Fibroblast of gingiva (primary cell): ENCODE data around the gene SPRED1.
A peak's percentile ranks its signal among the peaks of the same experiment; 100 is the strongest.
"Not testable (repeated sequence)": the region's sequence is repeated elsewhere in the genome, so short reads cannot be mapped to it uniquely, and the experiment has no call there.

Source experiments
- DNase-seq: peaks from one replicate; pipeline ENCODE4 v3.0.0-alpha.2; 2011; ENCODE audit warnings: low read depth

Gene SPRED1

GRCh38 chr15:38231436-38231835 lies 21.2 kb upstream of the SPRED1 start:
- no peak for DNase-seq

- not testable (repeated sequence) for DNase-seq
Observed at GRCh38 chr15:38237021-38237420, 15.6 kb upstream of the SPRED1 start.

- no peak for DNase-seq
Observed at GRCh38 chr15:38238311-38238710, 14.3 kb upstream of the SPRED1 start.

- DNase-seq, result no peak
Observed at GRCh38 chr15:38242055-38242454, 10.6 kb upstream of the SPRED1 start.

GRCh38 chr15:38243278-38244055 lies 9.2 kb upstream of the SPRED1 start:
- DNase-seq, result no peak

- no peak for DNase-seq
Observed at GRCh38 chr15:38247336-38247735, 5.3 kb upstream of the SPRED1 start.

- DNase-seq, result peak; percentile 45
Observed at GRCh38 chr15:38253351-38253781, 730 bp downstream of the SPRED1 start.

GRCh38 chr15:38254051-38254883 lies 1.6 kb downstream of the SPRED1 start:
- DNase-seq, result peak; percentile 49

GRCh38 chr15:38255690-38256089 lies 3.1 kb downstream of the SPRED1 start:
- no peak for DNase-seq

GRCh38 chr15:38257676-38258075 lies 5.0 kb downstream of the SPRED1 start:
- DNase-seq, result no peak

GRCh38 chr15:38259134-38259533 lies 6.5 kb downstream of the SPRED1 start:
- no peak for DNase-seq

- DNase-seq, result peak; percentile 4
Observed at GRCh38 chr15:38260077-38260476, 7.4 kb downstream of the SPRED1 start.

- no peak for DNase-seq
Observed at GRCh38 chr15:38263251-38263650, 10.6 kb downstream of the SPRED1 start.

- DNase-seq, result peak; percentile 39
Observed at GRCh38 chr15:38263996-38264395, 11.4 kb downstream of the SPRED1 start.

GRCh38 chr15:38266247-38266986 lies 13.8 kb downstream of the SPRED1 start:
- no peak for DNase-seq

GRCh38 chr15:38267421-38268022 lies 14.9 kb downstream of the SPRED1 start:
- no peak for DNase-seq

GRCh38 chr15:38271144-38271543 lies 18.5 kb downstream of the SPRED1 start:
- DNase-seq, result no peak

- DNase-seq, result no peak
Observed at GRCh38 chr15:38271895-38272294, 19.3 kb downstream of the SPRED1 start.

- DNase-seq, result peak; percentile 21
Observed at GRCh38 chr15:38272431-38272830, 19.8 kb downstream of the SPRED1 start.

- DNase-seq, result no peak
Observed at GRCh38 chr15:38274135-38274534, 21.5 kb downstream of the SPRED1 start.

GRCh38 chr15:38275959-38276358 lies 23.3 kb downstream of the SPRED1 start:
- peak; percentile 61 for DNase-seq

- not testable (repeated sequence) for DNase-seq
Observed at GRCh38 chr15:38277281-38277680, 24.6 kb downstream of the SPRED1 start.
